HG03521 (cell line): ENCODE measurements around the gene NCOR1.

Experiments used
- ATAC-seq: cut with Tn5 transposase; IDR thresholded peaks from one replicate; pipeline ENCODE4 v1.9.1; 2021; ENCODE audit warnings: mild to moderate bottlenecking, moderate library complexity; ENCODE audit not compliant: unreplicated experiment

The NCOR1 gene

DNA sequence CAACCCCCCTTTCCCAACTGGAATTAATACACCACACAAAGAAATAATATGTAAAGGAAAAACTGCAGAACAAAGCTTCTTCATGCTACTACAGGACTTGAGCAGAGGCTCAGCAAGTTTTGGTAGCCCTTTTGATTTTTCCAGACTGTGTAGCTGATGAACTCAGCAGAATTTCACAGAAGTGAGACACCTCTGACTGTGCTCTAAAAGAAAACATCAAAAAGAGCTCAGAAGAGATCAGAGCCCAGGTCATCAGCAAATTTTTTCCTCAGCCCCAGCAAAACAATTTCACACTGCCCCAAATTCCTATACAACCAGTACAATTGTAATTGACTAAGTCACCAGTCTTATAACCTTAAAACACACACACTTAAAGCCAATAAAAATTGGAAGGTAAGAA, 177.7 kb downstream of the NCOR1 start:
- ATAC-seq, result no peak

DNA sequence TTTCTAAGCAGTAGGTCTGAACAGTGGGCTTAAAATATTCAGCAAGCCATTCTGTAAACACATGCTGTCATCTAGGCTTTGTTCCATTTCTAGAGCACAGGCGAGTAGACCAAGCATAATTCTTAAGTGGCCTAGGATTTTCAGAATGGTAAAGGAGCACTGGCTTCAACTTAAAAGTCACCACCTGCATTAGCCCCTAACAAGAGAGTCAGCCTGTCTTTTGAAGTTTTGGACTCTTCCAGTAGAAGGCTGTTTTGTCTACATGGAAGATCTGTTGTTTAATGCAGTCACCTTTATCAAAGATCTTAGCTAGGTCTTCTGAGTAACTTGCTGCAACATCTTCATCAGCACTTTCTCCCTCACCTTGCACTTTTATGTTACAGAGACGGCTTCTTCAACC, 179.1 kb downstream of the NCOR1 start:
- ATAC-seq, result no peak

DNA sequence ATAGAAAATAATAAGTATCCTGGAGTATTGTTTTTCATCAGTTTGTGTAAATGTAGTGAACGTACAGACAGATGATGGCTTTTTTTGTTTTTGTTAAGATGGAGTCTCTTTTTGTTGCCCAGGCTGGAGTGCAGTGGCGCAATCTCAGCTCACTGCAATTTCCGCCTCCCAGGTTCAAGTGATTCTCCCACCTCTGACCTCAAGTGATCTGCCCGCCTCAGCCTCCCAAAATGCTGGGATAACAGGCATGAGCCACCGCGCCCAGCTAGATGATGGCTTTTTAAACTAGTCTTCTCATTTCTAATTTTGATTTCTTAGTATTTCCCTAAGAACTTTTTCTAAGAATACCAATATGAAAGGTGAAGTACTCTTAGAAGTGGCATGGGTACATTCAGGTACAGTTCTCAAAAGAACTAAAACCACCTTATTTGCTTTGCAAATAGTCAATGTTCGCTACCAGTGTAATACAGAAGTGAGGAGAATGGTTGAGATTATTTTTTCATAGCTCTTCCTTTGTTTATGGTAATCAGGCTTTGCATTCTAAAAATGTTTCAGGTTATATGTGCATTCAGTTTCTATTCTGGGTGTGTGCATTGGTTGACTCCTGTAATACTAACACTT, 181.5 kb downstream of the NCOR1 start:
- ATAC-seq, result no peak

DNA sequence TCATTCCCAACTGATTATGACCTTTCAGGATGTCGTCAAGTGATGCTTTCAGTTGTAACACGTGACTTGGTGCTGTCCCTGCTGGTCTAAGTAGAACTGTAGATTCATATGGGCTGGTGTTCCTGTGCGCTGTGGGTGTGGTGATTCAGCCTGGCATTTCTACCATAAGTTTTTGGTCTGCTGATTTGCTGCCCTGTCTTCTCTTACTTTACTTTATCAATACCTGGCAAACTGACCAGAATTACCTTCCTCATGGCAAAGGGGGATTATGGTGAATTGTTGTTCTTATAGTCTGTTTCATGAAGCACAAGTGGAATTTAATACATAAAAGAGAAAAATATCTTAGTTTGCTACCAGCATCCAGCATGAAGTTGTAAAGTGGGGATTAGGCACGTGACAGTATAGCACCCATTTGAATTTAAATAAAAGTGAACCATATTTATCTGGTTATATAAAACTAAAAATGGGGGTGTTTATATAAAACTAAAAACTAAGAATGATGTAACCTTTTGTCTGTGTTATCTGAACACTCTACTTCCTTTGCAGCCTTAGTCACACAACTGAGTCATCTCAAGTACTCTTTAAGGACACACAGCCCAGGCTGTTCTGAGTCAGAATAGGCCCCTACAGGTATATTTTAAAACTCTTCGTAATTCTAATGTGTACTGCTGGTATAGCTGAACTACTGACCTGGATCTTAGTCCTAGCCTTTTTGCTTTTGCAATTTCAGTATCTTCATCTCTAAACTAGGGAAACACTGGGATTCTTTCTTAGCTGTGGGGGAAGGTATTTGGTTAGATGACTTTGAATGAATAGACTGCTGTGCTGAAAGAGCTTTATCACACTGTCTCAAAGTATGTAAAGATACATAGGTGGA, 187.4 kb downstream of the NCOR1 start:
- peak; percentile 80 for ATAC-seq

DNA sequence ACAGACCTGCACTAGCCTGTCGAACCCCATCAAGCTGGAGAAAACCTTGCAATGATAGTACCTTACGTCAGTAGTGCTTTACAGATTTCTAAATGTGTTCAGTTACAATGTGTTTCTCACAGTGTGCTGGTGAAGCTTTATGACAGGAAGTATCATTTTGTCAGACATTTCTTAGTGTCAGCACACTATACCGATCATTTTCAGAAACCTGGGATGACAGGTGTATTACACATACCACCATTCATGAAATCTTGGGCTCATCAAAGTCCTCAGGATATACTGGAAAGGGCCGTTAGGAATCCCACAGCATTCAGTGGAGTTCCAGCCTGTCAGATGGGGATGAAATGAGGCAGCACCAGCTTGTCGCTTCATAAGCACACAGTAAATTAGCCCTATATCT, 188.4 kb downstream of the NCOR1 start:
- no peak for ATAC-seq

DNA sequence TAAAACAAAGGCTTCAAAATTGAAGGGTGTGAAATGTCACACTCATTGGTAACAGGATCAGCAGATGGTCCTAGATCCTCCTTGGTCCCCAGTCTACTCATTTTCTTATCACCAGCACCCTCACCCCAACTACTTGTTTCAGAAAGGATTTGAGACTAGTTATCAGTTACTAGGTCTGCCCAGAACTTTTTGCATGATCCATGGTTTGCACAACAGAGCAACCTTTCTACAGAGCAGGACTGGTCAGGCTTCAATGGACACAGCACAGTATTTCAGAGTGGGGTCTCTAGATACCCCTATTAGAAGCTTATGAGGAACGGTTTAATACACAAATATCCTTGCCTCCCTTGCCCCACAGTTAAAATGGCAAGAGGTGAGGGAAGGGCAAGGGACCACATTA, 190.1 kb downstream of the NCOR1 start:
- ATAC-seq, result no peak

DNA sequence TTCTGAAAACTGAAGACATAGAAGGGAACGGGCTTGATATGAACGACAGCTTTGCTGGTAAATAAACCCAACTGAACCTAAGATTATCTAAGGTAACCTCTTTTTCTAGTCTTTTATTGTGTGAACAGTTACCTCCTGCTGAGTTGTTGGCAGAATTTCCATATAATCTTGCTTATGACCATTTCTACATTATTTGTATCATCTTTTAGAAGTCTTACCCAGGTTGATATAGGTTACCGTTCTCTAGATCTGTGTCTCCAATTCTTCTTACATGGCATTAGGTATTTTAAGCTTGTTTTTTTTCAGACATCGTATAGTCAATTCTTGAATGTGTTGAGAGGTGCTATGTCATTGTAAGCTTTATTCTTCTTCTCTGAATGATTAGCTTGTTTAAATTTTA, 191.5 kb downstream of the NCOR1 start:
- ATAC-seq, result no peak

DNA sequence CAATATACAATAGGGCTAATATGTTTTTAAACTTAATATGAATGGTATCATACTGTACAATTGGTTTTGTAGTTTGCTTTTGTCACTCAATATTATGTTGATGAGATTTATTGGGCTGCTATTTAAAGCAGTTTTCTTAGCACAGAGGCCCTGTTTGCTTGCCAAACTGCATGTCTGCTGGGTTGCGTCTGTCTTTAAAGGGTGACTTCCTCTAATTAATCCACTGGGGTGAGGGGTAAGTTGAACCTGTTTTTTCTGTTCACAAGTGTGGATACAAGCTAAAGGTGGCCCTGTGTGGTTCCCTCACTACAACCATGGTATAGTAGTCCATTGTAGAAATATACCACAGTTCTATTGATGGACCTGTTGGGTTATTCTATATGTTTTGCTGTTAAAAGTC, 196.0 kb downstream of the NCOR1 start:
- ATAC-seq, result no peak

DNA sequence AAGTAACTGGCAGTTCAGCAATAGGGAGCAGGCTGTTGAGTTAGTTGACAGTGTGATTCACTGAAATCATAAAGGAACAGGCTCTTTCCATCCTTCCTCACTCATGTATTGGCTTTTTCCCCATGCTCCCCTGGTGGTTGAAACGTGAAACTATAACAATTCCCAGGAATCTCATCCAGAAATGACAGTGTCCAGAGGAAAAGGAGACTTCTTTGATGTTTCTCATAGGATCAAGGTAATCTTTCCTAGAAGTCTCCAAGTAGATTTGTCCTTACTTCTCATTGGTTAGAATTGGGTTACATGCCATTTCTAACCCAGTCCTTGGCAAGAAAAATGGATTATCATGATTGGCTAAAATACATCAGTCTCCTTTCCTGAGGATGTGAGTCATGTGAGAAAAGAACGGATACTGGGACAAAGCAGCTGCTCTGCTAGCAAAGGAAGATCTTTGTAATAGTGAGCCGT, 201.4 kb downstream of the NCOR1 start:
- ATAC-seq, result no peak

DNA sequence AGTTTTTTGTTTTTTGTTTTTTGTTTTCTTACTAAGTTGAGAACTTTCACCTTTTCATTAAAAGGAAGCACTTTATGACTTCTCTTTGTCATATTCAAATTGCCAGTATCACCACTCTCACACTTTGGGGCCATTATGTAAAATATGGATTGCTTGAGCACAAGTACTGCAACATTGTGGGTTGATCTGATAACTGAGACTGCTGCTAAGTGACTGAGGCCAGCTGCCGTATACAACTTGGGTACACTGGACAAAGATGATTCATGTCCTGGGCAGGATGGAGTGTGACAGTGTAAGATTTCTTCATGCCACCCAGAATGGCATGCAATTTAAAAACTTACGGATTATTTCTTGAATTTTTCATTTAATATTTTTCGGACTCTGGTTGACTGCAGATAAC, 207.9 kb downstream of the NCOR1 start:
- no peak for ATAC-seq

DNA sequence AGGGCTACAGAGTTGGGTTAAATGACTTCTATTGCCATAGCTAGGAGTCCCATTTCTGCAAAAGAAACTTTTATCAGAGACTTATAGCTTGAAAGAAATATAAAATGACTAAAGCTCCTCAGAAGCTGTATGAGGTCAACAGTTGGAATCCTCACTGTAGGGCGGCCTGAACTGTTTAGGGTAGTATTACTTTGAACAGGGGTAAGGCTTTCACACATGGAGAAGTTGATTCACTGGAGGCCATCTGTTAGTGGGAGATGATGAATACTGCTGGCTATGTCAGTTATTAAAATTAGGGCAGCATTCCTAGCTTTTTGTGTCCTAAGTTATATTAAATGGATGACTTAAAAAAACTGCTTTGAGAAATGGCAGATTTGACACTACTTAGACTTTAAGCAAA, 209.7 kb downstream of the NCOR1 start:
- no peak for ATAC-seq

DNA sequence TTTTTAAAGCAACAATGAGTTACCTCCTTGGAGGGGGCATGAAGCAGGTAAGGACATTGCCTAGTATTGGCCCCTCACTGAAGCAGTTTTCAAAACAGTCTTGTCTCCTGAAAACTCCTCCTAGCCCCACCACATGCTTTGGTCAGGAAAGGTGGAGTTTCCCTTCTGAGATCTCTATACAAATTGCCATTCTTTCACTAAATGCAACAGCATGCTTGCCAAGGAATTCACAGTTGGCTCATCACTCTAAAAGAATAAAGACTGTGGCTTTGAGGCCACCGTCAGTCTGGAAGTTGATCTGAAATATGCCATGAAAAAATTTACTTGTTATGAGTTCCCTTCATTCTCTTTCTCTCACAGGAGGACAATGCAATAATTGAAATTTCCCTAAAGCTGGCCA, 211.5 kb downstream of the NCOR1 start:
- no peak for ATAC-seq

DNA sequence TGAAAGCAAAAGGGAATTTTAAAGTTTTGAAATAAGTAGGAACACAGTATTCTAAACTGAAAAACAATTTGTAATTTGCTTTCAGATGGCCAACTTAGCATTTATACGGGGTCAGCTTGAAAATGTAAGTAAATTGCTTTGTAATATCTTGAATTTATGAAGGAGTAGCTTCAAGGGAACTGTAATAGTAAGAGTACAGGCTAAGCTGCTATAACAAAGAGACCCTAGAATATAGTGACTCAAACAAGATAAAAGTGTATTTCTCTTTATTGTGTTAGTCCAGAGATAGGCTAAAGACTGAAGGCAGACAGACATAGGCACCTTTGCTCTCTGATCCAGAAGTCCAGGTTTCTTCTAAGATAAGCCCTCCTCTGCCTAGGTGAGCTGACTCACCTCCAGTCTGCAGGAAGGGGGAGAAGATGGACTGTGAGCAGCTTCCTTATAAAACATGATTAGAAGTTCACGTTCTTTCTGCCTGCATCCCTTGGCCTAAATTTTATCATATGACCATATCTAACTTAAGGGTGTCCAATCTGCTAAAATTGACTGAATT, 212.6 kb downstream of the NCOR1 start:
- no peak for ATAC-seq

DNA sequence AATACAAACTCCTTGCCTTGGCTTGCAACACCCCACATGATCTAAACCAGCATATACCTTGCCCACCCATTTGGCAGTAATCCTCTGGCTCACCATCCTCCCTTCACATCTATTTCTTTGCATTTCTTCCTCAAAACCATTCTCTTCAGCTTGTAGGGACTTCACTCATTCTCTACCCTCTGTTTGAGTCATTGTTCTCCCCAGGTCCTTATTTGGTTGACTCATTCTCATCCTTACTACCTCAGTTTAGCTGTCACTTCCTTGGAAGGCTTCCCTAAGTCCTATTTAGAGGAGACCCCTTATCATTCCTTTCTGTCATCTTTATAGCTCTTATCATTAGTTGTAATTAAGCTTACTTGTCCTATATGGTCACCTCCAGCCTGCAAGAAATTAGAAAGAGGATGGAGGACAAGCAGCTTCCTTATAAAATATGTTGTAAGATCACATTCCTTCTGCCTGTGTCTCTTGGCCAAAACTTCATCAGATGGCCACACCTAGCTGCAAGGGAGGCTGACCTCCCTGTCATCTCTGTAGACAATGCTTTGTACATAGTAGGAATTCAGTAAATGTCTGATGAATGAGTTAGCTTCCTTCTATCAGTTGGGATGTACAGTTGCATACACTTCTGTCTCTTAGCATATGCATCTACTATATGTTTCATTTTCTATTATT, 214.0 kb downstream of the NCOR1 start:
- ATAC-seq, result no peak

DNA sequence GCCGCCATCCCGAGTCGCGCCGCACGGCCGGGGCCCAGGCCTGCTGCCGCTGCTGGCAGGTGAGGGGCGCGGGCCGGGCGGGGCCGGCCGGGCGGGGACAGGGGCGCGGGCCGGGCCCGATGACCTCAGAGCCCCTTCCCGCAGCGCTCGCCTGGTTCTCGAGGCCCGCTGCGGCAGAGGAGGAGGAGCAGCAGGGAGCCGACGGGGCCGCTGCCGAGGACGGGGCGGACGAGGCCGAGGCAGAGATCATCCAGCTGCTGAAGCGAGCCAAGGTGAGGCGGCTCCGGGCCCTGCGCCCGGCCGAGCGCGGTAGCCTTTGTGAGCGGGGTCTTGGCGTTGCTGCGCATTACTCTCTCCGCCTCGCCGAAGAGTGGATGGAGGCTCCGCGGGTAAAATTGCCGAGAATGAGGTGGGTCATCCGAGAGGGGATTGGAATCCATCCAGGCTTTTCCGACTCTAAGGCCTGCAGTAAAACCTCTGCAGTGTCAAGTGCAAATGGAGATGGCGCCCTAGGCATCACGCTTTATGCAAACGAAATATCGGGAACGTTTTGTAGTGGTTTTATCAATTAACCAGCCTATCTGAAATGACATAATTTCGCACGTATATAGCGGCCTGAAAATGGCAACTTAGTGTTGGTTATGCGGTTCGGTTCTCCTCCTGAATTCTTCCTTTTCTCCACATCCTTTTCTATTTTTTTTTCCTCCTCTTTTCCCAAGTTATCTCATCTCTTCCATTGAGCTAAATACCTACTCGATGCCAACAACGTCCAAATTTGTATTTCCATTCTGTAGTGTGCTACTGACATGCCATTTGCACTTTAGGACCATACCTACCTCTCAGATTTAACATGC, 215.1 kb downstream of the NCOR1 start:
- peak; percentile 33 for ATAC-seq

DNA sequence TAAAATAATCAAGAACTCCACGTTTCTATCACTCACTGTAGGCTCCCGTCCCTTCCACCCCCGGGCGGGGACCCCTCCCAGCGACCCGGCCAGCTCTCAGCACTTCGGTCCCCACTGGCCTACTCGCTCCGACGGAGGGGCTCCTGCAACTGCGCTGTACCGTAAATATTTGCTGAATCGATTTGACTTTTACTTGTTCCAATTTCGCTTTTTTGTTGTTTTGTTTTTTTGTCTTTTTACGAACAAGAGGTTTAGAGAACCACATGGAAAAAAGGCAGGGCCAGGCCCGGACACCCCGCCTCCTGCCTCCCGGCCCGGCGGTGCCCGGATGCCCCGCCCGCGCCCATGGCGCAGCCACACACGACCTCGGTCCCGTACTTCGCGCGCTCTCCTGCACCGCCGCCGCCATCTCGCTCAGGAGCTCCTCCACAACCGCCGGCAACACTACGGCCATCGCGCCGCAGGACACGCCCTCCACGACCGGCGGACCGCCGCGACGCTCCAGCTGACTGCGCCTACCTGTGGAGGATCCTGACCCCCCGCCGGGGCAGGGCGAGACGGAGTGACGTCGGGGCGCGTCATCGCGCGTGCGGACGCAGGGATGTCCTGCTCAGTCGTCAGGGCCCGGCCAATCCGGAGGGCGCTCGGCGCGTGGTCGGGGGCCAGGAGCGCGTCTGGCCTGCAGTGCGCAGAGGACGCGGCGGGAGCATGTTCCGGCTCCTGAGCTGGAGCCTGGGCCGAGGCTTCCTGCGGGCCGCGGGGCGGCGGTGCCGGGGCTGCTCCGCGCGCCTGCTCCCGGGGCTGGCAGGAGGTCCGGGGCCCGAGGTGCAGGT, 216.0 kb downstream of the NCOR1 start, which contains the start of the genes TTC19 and ZSWIM7:
Gene TTC19 (plus strand): TSS at position 684 of the 833 bp plus-strand sequence. CDS start 25 bp downstream, at position 709.
Gene ZSWIM7 (minus strand): TSS at position 564 of the 833 bp plus-strand sequence. CDS start 110 bp downstream, at position 454.
- peak; percentile 89 for ATAC-seq

DNA sequence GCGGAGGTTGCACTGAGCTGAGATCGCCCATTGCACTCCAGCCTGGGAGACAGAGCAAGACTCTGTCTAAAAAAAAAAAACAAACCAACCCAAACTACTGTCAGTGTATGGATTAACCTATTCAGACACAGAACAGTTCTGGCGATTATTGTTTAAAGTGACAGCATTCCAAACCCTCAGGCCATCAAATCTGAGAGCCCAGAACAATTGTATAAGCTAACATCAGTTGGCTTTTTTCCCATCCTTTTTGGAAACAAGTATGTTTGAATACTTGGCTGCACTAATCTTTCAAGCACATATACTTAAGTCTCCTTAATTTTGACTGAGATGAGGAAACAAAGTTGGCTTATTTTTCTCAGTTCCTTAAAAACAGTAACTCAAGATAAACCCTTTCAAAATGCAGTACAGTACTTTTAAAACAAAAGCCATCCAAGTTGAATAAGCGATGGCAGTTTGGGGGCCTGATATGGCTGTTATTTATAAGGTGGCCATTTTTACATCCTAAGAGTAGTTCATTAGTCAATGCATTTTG, 217.2 kb downstream of the NCOR1 start:
- no peak for ATAC-seq

DNA sequence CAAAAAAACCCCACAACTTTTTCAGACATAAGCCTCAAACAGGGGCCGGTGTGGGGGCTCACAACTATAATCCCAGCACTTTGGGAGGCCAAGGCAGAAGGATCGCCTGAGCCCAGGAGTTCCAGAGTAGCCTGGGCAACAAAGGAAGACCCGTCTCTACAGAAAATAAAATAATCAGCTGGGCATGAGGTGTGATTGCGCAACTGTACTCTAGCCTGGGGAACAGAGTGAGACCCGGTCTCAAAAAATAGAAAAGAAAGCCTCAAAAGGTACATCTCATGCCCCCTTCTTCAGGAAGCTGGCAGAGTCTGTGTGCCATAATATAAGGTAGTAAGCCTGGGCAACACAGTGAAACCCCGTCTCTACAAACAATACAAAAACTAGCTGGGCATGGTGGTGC, 219.0 kb downstream of the NCOR1 start:
- ATAC-seq, result no peak
